IMR-90 (cell line): ENCODE data around the gene PPM1H.

ENCODE experiments used
- CTCF ChIP-seq: conservative IDR thresholded peaks from 2 replicates; pipeline ENCODE4 v1.5.1; 2012; ENCODE audit warnings: mild to moderate bottlenecking, low read depth, low read length, improper control_type of control experiment
- RCOR1 ChIP-seq: IDR thresholded peaks from 2 replicates; pipeline ENCODE4 v1.6.1; 2012; ENCODE audit warnings: mild to moderate bottlenecking, low read length, improper control_type of control experiment; ENCODE audit not compliant: insufficient replicate concordance

- no peak for TF ChIP-seq CTCF
- no peak for TF ChIP-seq RCOR1
These were observed 128.6 kb downstream of the PPM1H start for GRCh38 chr12:62806244-62806836.
